GM23338 (cell line): ENCODE measurements around the gene HIVEP2. TPM values are rescaled to one million over a fixed set of nuclear protein-coding genes. Genes with fewer than 3 reads are reported as not detected.

Source experiments
- ATAC-seq: fragments of 200-7000 bp; cut with Tn5 transposase; 3 replicates; pipeline ENCODE4 v1.9.1; 2020
- DNase-seq: peaks from one replicate; pipeline ENCODE4 v3.0.0-alpha.2; 2015; ENCODE audit warnings: low spot score
- H2AFZ ChIP-seq: fragments of 200-600 bp; sonication (generic); 2 replicates; pipeline ENCODE4 v1.8.0; 2016; ENCODE audit warnings: antibody characterized with exemption, mild to moderate bottlenecking, moderate library complexity
- H3F3A ChIP-seq: fragments of 200-600 bp; sonication (generic); replicated peaks from 2 replicates; pipeline ENCODE4 v1.8.0; 2017; ENCODE audit warnings: antibody characterized with exemption, mixed run types, low read depth
- H3K27ac ChIP-seq: fragments of 200-600 bp; sonication (generic); 2 replicates; pipeline ENCODE4 v1.6.1; 2016; ENCODE audit warnings: low read depth
- H3K27me3 ChIP-seq: fragments of 200-600 bp; sonication (generic); 2 replicates; pipeline ENCODE4 v1.8.0; 2016; ENCODE audit warnings: mild to moderate bottlenecking, mixed run types, moderate library complexity; ENCODE audit not compliant: insufficient read depth
- H3K36me3 ChIP-seq: fragments of 200-600 bp; sonication (generic); 2 replicates; pipeline ENCODE4 v1.8.0; 2016; ENCODE audit warnings: mild to moderate bottlenecking; ENCODE audit not compliant: insufficient read depth
- H3K4me1 ChIP-seq: fragments of 200-600 bp; sonication (generic); 2 replicates; pipeline ENCODE4 v1.8.0; 2016; ENCODE audit warnings: mild to moderate bottlenecking, moderate library complexity; ENCODE audit not compliant: insufficient read depth
- H3K4me2 ChIP-seq: fragments of 200-600 bp; sonication (generic); 2 replicates; pipeline ENCODE4 v1.7.1; 2017; ENCODE audit warnings: mixed run types
- H3K4me3 ChIP-seq: fragments of 200-600 bp; sonication (generic); 2 replicates; pipeline ENCODE4 v1.6.1; 2016; ENCODE audit warnings: mixed run types
- H3K79me2 ChIP-seq: fragments of 200-600 bp; sonication (generic); replicated peaks from 2 replicates; pipeline ENCODE4 v1.8.0; 2017; ENCODE audit warnings: mild to moderate bottlenecking; ENCODE audit not compliant: insufficient read depth
- H3K9me2 ChIP-seq: fragments of 200-600 bp; sonication (generic); 2 replicates; pipeline ENCODE4 v1.8.0; 2017; ENCODE audit not compliant: insufficient read depth
- H4K20me1 ChIP-seq: fragments of 200-600 bp; sonication (generic); replicated peaks from 2 replicates; pipeline ENCODE4 v1.8.0; 2017; ENCODE audit warnings: mild to moderate bottlenecking; ENCODE audit not compliant: insufficient read depth
- H3K27ac Mint-ChIP-seq: 2 replicates; pipeline ENCODE4 v1.8.0; 2020; ENCODE audit warnings: inconsistent platforms, mild to moderate bottlenecking, moderate library complexity, mixed read lengths
- H3K27me3 Mint-ChIP-seq: 3 replicates; pipeline ENCODE4 v1.8.0; 2022; ENCODE audit warnings: low read depth, mild to moderate bottlenecking, moderate library complexity, mixed read lengths, inconsistent platforms; ENCODE audit not compliant: insufficient read depth, poor library complexity
- H3K36me3 Mint-ChIP-seq: 3 replicates; pipeline ENCODE4 v1.8.0; 2021; ENCODE audit warnings: low read depth, mild to moderate bottlenecking, inconsistent platforms, moderate library complexity, mixed read lengths
- H3K4me1 Mint-ChIP-seq: 3 replicates; pipeline ENCODE4 v1.8.0; 2020; ENCODE audit warnings: mild to moderate bottlenecking, inconsistent platforms, mixed read lengths
- H3K4me3 Mint-ChIP-seq: 3 replicates; pipeline ENCODE4 v1.8.0; 2021; ENCODE audit warnings: moderate library complexity, mild to moderate bottlenecking, inconsistent platforms, mixed read lengths
- H3K9me3 Mint-ChIP-seq: 3 replicates; pipeline ENCODE4 v1.8.0; 2020; ENCODE audit warnings: moderate library complexity, mild to moderate bottlenecking, inconsistent platforms, mixed read lengths
- CREB1 ChIP-seq: fragments of 250-450 bp; sonication (Bioruptor Pico); IDR thresholded peaks from 2 replicates; pipeline ENCODE4 v1.5.0; 2020; ENCODE audit warnings: low read depth, mild to moderate bottlenecking, moderate library complexity
- EZH2phosphoT487 ChIP-seq: fragments of 200-600 bp; sonication (generic); IDR thresholded peaks from one replicate; pipeline ENCODE4 v1.8.1; 2018; ENCODE audit warnings: antibody characterized with exemption; ENCODE audit not compliant: unreplicated experiment
- POLR2AphosphoS5 ChIP-seq: IDR thresholded peaks from 2 replicates; pipeline ENCODE4 v1.6.1; 2016; ENCODE audit warnings: antibody characterized with exemption, low read depth
- ZNF462 ChIP-seq: fragments of 250-450 bp; sonication (Bioruptor Pico); IDR thresholded peaks from 2 replicates; pipeline ENCODE4 v1.5.0; 2020; ENCODE audit warnings: mild to moderate bottlenecking, moderate library complexity
- polyA plus RNA-seq: library from polyadenylated mRNA; unstranded; fragments of >200 nt; fragmentation: Nextera tagmentation; extraction: Ambion mirVana; gene quantifications from 2 replicates; pipeline ENCODE4 v1.2.1, GENCODE V29; 2016
- total RNA-seq: library from RNA; depleted of rRNA; stranded (reverse); fragments of >200 nt; shearing (Covaris generic); gene quantifications from 2 replicates; pipeline ENCODE4 v1.2.3, GENCODE V29; 2014

HIVEP2 gene
- total and polyA plus RNA-seq, 2 experiments from 2014 or later: 1.5 to 7.4 TPM

DNA sequence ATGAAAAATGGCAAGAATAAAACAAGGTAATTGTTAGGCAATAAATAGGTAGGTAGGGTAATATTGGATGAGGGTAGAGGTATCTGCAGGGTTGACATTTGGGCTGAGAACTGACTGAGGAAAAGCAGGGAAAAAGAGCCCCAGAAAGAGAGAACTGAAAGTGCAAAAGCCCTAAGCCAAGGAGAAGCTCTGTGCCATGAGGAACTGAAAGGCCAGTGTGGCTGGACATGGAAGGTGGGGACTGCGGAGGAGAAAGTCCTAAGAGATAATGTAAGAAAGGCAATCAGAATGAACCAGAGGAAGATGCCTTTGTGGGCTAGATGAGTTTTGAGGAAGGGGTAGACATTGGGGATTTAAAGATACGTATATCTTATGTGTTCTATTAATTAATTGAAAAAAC, 9.9 kb upstream of the HIVEP2 start:
- ATAC-seq (no peak), DNase-seq (no peak)
- Histone ChIP-seq H3K4me2 (no peak overlapping the region), H2AFZ (no peak overlapping the region), H3F3A (no peaks in the 10 kb centered on the region), H4K20me1 (no peaks in the 10 kb centered on the region), H3K79me2 (no peaks in the 10 kb centered on the region), H3K9me2 (no peaks in the 10 kb centered on the region), H3K4me3 (no peak overlapping the region), H3K4me1 (peaks cover 9% of the 10 kb centered on the region), H3K27ac (no peak overlapping the region), H3K36me3 (no peaks in the 10 kb centered on the region), H3K27me3 (peaks cover 2% of the 10 kb centered on the region; the same call in 1 of the 2 replicates)
- Mint-ChIP-seq H3K4me3 (no peak overlapping the region), H3K4me1 (peaks cover 11% of the 10 kb centered on the region; the same call in 2 of the 3 replicates), H3K27ac (no peak overlapping the region), H3K36me3 (no peaks in the 10 kb centered on the region), H3K27me3 (peaks cover 2% of the 10 kb centered on the region), H3K9me3 (no peaks in the 10 kb centered on the region)
- TF ChIP-seq POLR2AphosphoS5 (no peak), CREB1 (CRISPR knock-in tag) (no peak), ZNF462 (CRISPR knock-in tag) (no peak)

DNA sequence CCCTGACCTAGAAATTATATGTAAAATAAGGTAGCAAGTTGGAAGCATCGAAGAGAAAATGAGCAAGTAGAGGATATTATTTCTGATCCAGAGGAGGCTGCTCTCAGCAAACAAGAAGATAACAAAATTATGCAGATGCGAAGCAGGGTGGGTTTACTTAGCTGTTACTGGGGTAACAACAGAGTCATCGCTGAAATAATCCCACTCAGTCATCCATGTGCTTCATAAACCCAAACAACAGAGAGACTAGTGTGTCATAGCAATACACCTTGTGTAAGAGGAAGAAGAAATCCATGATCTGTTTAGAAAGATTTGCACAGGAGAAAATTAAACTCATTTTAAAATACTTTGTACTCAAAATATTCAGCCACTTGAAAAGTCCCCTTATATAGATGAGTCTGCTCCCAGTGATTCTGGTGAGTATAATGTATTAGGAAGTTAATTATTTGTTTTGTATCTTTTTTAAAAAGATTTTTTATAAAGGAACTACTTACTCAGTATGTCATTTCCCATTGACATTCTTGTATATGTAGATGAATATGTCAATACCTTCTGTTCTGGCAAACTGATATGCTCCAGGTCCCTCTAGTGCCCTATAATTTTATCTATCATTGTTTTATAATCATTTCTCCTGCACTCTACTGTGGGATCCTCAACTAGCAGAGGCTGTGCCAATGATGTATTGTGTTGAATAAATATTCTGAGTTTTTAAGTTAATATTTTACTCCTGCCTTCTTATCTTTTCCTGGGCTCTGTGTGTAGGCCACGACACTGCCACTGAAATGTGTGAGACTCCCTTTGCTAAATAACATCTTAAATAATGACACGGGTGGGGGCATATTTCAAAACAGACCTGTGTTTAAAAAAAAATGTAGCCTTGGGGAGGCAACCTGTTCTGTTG, 8.6 kb upstream of the HIVEP2 start:
- Mint-ChIP-seq H3K27ac (no peak overlapping the region), H3K4me1 (peaks cover 11% of the 10 kb centered on the region; the same call in 2 of the 3 replicates), H3K4me3 (no peak overlapping the region), H3K9me3 (no peaks in the 10 kb centered on the region), H3K27me3 (peaks cover 2% of the 10 kb centered on the region), H3K36me3 (no peaks in the 10 kb centered on the region)
- no peak overlapping the region for H3K27ac ChIP-seq
- peaks cover 9% of the 10 kb centered on the region for H3K4me1 ChIP-seq
- H3K79me2 ChIP-seq: no peaks in the 10 kb centered on the region
- no peaks in the 10 kb centered on the region for H3F3A ChIP-seq
- H3K9me2 ChIP-seq: no peaks in the 10 kb centered on the region
- H4K20me1 ChIP-seq: no peaks in the 10 kb centered on the region
- H2AFZ ChIP-seq: no peak overlapping the region
- peaks cover 13% of the 10 kb centered on the region; the same call in 1 of the 2 replicates for H3K27me3 ChIP-seq
- ATAC-seq (no peak), DNase-seq (no peak)
- no peaks in the 10 kb centered on the region for H3K36me3 ChIP-seq
- no peak overlapping the region for H3K4me2 ChIP-seq
- H3K4me3 ChIP-seq: no peak overlapping the region
- TF ChIP-seq ZNF462 (CRISPR knock-in tag) (no peak), POLR2AphosphoS5 (no peak), EZH2phosphoT487 (no peak)
